Right forelimb (tissue), 1 donor: ENCODE measurements around the gene PLEKHG7.
A peak's percentile ranks its signal among the peaks of the same experiment; 100 is the strongest.
"Not testable (repeated sequence)": the region's sequence is repeated elsewhere in the genome, so short reads cannot be mapped to it uniquely, and the experiment has no call there.

Source experiments
- DNase-seq: peaks from one replicate; pipeline ENCODE4 v3.0.0-alpha.2; 2018

Gene PLEKHG7

GRCh38 chr12:92715625-92716024, 12.8 kb downstream of the PLEKHG7 start:
- no peak for DNase-seq

GRCh38 chr12:92717202-92717601, 14.4 kb downstream of the PLEKHG7 start:
- no peak for DNase-seq

- no peak for DNase-seq
Observed at GRCh38 chr12:92718483-92718990, 15.7 kb downstream of the PLEKHG7 start.

- no peak for DNase-seq
Observed at GRCh38 chr12:92719674-92720073, 16.9 kb downstream of the PLEKHG7 start.

- no peak for DNase-seq
Observed at GRCh38 chr12:92721130-92721529, 18.3 kb downstream of the PLEKHG7 start.

GRCh38 chr12:92721656-92722055, 18.9 kb downstream of the PLEKHG7 start:
- DNase-seq, result no peak

- no peak for DNase-seq
Observed at GRCh38 chr12:92722897-92723296, 20.1 kb downstream of the PLEKHG7 start.

- no peak for DNase-seq
Observed at GRCh38 chr12:92726850-92727249, 24.1 kb downstream of the PLEKHG7 start.

- DNase-seq, result no peak
Observed at GRCh38 chr12:92729773-92730305, 27.1 kb downstream of the PLEKHG7 start.

GRCh38 chr12:92730758-92731157, 28.0 kb downstream of the PLEKHG7 start:
- no peak for DNase-seq

GRCh38 chr12:92732216-92732615, 29.4 kb downstream of the PLEKHG7 start:
- DNase-seq, result no peak

- DNase-seq, result no peak
Observed at GRCh38 chr12:92732716-92733115, 29.9 kb downstream of the PLEKHG7 start.

- no peak for DNase-seq
Observed at GRCh38 chr12:92733181-92733580, 30.4 kb downstream of the PLEKHG7 start.

GRCh38 chr12:92733661-92734060, 30.9 kb downstream of the PLEKHG7 start:
- DNase-seq, result no peak

GRCh38 chr12:92735131-92735721, 32.4 kb downstream of the PLEKHG7 start:
- no peak for DNase-seq

GRCh38 chr12:92736605-92737004, 33.8 kb downstream of the PLEKHG7 start:
- no peak for DNase-seq

GRCh38 chr12:92737855-92738850, 35.4 kb downstream of the PLEKHG7 start:
- DNase-seq, result no peak

- no peak for DNase-seq
Observed at GRCh38 chr12:92739113-92739512, 36.3 kb downstream of the PLEKHG7 start.

- DNase-seq, result no peak
Observed at GRCh38 chr12:92740411-92740810, 37.6 kb downstream of the PLEKHG7 start.

GRCh38 chr12:92743026-92743425, 40.2 kb downstream of the PLEKHG7 start:
- DNase-seq, result no peak

- peak; percentile 82 for DNase-seq
Observed at GRCh38 chr12:92745856-92746550, 43.2 kb downstream of the PLEKHG7 start.

GRCh38 chr12:92747151-92747550, 44.4 kb downstream of the PLEKHG7 start:
- DNase-seq, result no peak

GRCh38 chr12:92749691-92750090, 46.9 kb downstream of the PLEKHG7 start:
- not testable (repeated sequence) for DNase-seq
